HG02840 (cell line): ENCODE data around the gene ANKDD1A.

Experiments
- ATAC-seq: cut with Tn5 transposase; IDR thresholded peaks from one replicate; pipeline ENCODE4 v1.9.1; 2021; ENCODE audit warnings: mild to moderate bottlenecking, moderate library complexity, moderate number of reproducible peaks; ENCODE audit not compliant: unreplicated experiment, low FRiP score

The ANKDD1A gene

DNA sequence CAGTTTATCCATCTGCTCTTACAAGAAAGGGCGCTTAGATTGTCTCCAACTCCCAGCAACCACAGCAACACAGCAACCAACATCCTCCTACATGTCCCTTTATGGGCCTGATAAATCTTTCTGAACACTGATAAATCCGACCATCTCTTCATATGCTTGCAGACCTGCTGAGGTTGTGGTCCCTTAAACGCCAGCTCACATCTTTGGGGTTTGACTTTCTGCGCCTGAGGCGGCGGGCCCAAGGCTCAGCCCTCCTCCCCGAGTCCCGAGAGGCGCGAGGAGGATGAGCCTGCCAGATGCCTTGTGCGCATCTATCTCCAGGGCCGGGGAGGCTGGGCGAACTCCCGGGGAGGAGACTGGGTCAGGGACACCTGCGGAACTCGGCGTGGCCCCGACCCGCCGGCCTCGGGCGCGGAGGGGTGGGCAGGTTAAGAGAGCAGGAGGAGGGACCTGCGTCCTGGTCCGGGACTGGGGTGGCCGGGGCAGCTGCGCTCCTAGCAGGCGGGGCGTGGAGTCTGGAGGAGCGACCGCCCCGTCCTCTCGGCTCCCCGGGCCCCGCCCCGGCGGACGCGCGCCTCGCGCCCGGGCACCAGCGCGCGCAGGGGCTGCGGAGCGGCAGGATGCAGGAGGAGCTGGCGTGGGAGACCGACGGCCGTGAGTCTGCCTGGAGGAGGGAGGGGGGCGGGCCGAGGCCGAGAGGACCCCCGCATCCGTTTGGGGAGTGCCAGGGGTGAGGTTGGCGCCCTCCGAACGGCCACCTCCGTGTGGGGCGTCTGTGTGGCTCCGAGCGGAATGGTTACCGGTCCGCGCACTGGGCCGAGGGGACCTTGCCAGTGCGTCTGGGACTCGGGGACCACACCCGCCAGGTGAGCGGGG is at the start of gene ANKDD1A:
TSS of gene ANKDD1A (plus strand) at position 592 of the 876 bp plus-strand sequence. CDS start at position 621, 29 bp downstream.
- no peak for ATAC-seq

DNA sequence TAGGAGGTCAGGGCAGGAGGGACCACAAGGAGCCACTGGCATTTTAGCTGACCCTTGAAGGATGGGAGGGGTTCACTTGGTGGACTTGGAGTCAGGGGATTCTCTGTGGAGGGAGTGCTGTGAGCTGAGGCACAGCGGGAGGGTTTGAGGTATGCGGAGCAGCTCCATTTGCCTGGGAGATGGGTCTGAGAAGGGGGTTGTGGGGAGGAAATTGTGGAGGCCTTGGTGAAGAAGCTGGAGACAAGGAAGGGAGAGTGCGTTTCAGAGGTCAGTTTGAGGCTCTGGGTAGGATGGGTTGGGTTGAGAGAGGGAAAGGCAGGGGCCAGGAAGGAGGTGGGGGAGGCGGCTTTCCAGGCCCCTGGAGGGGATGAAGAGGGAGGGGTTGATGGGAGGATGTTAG is 49.7 kb upstream of the ANKDD1A start:
- ATAC-seq: no peak

DNA sequence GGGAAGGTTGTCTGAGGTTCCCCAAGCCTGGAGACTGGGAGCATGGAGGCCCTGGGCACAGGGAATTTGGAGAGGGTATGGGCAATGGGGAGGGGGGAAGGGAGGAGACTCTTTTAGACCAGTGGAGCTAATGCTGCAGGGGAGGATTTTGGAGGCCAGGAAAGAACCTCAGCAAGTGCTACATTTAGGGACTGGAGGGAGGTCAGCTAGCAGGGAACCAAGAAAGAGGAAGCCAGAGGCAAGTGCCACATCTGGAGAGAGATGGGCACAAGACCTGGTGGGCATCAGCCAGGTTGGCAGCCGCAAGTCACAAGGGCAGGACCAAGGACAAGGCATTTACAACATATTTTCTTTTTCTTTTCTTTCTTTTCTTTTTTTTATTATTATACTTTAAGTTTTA is 49.3 kb upstream of the ANKDD1A start:
- ATAC-seq: no peak

DNA sequence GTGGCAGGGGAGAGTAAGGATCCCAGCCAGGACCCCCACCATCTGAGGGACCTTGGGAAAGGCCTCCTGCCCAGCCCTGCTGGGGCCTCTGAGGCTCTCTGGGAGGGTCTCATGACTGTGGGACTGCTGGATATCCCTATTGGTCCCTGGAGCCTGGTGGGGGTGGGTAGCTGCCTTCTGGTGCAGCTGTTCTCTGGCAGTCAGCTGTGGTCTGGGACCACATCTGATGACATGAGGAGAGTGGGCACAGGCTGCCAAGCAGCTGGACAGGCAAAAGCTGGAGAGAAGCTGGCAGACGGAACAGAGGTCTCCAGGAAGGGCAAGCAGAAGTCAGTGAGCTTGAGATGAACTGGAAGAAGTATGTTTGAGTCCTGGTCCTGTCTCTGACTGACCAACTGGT is 47.6 kb upstream of the ANKDD1A start:
- no peak for ATAC-seq

DNA sequence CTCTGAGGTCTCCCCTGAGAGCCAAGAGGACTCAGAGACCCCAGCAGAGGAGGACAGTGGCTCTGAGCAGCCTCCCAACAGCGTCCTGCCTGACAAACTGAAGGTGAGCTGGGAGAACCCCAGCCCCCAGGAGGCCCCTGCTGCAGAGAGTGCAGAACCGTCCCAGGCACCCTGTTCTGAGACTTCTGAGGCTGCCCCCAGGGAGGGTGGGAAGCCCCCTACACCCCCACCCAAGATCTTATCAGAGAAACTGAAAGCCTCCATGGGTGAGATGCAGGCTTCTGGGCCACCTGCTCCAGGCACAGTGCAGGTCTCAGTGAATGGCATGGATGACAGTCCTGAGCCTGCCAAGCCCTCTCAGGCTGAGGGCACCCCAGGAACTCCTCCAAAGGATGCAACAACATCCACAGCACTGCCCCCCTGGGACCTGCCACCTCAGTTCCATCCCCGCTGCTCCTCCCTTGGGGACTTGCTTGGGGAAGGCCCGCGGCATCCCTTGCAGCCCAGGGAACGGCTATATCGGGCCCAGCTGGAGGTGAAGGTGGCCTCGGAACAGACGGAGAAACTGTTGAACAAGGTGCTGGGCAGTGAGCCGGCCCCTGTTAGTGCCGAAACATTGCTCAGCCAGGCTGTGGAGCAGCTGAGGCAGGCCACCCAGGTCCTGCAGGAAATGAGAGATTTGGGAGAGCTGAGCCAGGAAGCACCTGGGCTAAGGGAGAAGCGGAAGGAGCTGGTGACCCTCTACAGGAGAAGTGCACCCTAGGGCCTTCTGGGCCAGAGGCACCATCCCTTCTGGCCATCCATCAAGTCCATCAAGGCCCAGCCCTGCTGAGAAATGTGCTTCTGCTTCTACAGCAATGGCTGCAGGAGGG is 46.3 kb upstream of the ANKDD1A start:
- ATAC-seq: no peak

DNA sequence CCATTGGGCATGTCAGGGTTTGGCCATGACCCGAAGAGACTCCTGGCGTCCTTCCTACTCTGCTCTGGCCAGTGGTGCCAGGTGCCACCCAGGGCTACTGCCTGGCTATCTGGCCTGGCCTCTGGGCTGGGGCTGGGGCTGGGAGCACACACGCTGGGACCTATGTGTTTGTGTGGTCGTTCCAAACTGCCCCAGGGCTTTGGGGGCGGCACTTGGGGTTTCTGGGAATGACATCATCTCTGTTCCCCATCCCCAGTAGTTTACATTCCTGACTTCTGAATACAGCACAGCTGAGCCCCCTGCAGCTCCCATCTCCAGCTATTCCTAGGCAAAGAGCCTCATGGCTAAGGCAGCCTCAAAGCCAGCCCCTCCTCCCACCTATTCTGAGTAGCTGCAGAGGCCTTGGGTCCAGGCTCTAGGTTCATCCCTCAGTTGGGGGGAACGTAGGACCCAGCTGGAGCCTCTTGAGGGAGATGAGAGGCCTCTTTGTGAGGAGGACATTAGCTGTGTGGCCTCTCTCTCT is 45.6 kb upstream of the ANKDD1A start:
- no peak for ATAC-seq

DNA sequence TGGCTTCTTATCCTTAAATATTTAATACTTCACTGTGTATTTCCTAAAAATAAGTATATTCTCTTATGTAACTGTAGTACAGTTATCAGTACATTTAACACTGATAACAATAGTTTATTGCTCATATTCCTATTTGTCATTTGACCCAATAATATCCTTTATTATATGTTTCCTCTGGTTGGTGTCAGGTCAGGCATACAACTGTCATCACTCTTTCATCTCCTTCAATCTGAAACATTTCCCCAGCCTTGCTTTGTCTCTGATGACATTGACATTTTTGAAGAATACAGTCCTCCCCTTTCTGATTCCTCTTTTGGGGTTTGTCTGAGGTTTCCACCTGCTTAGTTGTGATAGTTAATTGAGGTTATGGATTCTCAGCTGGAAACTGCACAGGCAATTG is 42.2 kb upstream of the ANKDD1A start:
- ATAC-seq: no peak

DNA sequence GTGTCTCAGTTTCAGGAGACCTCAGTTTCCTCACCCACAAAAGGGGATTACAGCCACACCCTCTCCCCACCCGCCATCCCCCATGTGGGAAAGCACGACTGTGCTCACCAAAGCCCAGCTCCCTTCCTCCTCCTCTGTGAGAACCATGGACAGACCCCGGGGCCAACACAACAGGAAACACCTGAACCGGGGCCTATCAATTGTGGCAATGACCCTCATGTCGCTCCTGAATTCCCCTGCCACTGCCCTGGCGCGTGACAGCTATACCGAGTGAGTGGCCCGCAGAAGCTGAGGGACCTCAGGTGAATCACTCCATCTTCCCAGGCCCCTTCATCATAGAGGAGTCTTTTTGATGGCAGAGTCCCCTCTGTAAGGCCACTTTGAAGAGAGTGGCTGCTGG is 41.3 kb upstream of the ANKDD1A start:
- no peak for ATAC-seq

DNA sequence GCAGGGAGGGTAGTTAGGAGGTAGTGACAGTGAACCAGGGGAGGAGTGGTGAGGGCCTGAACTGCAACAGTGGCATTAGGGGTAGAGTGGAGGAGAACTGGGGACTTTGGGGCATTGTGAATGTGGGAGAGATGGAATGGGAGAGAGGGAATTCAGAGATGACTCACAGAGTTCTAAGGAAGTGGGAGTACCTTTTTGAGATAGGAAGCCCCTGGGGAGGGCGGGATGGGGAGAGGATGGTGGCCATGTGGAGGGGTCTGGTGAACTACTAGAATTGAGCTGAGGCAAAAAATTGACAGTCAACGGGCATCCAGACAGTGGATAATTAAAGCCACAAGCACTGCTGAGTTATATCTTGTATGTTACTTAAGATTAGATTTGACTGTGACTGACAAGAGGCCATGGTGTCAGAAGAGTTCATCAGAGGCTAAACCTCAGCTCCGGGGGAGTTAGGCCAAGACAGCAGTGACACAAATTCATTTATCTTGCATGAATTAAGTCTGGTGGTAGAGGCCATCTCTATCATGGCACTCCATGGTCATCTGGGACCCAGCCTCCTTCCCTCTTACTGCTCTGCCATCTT is 36.0 kb upstream of the ANKDD1A start:
- ATAC-seq: no peak

DNA sequence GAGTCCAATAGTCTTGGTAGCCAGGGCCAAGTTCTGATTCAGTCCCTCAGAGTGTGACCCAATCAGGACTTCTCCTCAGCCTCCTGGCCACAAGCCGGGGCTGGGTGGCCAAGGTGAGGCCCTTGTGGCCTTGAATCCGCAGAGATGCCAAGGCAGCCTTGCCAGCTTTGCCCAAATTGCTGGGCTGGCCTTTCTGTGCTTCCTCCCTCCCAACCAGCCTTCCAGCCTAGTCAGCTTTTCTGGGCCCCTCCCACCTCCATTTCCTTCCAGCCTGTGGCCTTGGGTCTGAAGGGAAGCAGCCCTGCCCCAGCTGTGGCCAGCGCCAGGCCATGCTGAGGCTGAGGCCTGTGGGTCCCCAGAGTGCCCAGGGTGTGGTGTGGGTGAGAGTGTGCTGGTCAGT is 34.3 kb upstream of the ANKDD1A start:
- ATAC-seq: no peak

DNA sequence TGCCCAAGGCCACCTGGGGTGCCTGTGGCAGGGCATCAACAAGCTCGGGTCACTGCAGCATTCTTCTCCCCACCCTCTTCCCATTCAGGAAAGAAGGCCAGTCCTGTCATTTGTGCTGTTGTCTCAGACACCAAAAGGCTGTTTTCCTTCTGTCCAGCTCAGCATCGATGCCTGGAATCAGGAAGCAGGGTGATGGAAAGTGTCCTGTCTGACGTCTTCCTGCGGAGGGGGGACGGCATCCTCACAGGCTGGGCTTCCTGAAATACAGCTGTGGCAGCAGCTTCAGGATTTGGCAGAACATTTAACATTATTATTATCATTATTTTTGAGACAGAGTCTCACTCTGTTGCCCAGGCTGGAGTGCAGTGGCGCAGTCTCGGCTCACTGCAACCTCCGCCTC is 33.0 kb upstream of the ANKDD1A start:
- ATAC-seq: no peak

DNA sequence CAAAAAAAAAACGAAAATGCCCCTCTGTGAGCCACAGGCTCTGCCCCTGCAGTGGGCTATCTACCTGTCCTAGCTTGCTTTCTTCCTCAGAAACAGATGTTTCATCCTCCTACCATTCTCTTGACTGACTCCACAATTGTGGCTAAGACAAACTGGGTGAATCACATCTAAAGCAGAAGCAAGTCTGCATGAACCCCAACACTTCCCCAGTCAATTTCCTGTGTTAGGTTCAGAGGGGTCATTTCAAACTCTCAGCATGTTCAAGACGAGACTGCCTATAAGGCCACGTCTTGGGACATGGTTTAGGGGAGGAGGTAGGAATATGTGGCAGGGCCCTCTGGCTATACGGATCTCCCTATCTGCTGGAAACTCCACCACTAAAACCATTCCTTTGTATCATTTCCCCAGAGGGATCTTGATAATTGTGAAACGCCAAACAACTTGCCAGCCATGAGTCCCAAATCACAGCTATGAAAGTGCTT is 28.6 kb upstream of the ANKDD1A start:
- no peak for ATAC-seq

DNA sequence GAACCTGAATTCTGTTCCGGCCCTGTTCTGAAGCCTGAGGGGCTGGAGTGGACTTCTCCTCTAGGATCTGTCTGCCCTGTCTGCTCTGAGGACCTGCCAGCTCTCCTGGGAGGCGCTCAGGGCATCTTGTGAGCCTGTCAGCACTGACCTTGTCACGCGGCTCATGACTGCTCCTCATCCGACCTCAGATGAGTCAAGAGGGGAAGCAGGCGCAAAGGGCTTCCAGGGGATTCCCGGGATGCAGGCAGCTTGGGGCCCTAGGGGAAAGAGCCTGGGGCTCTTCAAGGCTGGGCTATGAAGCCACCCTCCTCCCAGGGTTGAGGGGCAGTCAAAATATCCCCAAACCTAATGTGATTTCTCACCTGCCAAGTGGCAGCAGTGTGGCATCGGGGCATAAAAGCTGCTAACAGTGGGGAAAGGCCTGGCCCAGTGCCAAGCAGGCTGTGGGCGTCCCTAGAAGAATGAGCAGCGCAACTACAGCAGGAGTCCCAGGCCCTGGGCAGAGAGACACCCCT is 27.6 kb upstream of the ANKDD1A start:
- ATAC-seq: no peak

DNA sequence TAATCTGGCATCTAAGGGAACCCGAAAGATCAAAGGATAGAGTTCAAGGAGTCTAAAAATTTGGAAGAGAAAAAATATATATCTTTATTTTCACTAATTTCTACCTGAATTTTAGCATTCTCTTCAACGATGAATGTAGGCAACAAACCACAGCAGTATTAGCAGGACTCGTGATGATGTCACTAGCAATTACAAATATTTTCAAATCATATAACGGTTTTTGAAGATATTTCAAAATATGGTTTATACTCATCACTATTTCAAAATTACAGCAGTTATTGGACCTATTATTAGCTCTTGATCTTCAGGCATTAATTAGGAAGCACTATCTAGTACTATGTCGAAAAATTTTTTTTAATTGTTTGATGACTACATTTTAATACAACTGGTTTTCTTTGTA is 27.0 kb upstream of the ANKDD1A start:
- no peak for ATAC-seq

DNA sequence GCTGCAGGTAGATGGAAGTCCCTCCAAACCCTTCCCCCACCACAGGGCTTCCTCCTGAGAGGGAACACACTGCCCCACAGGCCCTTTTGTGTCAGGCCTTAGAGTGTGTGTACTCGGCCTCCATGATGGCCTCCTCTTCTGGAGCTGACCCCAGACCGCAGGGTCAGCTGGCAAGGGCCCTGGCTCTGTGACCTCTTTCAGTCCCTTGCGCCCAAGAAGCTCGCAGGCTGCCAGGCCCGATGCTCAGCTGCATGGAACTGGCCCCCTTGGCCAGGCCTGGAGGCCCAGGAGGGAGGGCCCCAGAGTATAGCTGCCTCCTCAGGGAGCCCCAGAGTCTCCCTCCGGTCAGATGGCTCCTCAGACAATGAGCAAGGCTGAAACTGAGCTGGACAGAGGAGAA is 23.4 kb upstream of the ANKDD1A start:
- no peak for ATAC-seq

DNA sequence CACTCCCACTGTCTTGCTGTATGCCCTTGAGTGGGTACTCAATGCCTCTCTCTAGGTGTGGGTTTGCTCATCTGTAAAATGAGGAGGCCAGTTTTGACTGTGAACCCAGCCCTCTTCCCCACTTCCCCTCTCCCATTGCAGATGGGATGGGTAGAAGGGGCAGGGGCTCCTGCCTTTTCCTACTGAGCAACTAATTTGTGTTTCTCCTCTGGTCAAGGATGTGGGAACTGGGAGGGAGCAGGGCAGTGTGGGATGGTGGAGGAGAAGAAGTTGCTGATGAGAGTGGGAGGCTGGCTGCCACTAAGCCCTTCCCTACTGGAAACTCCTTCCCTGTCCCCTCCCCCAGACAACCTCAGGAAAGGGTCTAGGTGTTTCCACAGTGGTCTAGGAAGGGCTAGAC is 20.1 kb upstream of the ANKDD1A start:
- ATAC-seq: no peak

DNA sequence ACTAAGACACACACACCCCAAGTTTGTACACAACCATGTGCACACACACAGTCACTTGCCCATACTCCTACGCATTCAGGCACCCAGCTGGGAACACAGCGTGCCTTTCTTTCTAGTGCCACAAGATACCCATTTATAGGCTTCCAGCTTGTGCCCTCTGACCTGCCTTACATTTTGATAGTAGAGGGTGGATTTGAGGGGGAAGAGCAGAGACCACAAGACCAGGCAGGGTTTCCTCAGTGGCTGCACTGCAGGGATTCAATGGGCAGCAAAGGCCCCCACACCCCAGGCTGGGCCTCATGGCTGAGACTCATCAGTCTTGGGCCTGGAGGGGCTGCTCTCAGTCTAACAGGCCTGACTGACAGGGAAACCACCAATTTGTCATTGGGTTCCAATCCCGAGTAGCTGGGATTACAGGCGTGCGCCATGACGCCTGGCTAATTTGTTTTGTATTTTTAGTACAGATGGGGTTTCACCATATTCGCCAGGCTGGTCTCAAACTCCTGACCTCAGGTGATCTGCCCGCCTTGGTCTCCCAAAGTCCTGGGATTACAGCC is 18.8 kb upstream of the ANKDD1A start:
- no peak for ATAC-seq

DNA sequence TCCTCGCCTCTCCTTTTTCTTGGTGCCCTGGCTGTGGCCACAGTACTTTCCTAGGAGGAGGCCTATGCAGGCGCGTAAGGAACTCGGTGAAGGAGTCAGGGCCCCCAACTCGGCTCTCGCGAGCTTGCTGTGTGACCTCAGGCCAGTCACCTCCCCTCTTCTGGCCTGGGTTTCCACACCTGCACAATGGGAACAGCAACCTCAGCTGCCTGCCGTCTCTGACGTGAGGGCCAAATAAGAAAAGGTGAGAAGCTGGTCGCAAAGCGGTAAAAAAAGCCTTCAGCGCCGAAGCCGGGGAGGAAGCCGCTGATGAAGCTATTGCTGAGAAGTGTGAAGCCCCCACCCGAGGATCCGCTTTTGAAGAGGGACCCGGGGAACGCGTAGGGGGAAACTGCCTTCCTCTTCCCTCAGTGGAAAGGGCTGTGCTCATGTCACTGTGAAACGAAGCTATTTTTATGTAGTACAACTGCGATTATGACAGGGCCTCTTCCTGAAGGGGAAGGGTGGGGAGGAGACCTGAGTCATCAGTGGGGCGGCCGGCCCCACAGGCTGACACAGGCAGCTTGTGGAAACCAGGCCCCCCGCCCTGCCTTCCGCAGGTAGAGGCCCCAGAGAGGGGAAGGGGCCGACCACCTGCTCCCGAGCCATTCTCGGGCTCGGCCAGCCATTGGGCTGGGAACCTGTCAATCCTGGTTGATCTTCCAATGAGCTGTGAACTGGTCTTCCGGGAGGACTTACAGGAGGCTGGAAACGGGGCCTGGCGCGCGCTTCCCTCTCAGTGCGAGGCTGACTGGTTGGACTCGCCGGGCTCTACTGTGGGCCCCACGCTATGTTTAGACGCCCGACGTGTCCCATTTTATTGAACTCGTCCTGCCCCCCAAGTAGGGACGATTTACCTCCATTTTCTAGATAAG is 18.0 kb upstream of the ANKDD1A start:
- ATAC-seq: peak; percentile 64

DNA sequence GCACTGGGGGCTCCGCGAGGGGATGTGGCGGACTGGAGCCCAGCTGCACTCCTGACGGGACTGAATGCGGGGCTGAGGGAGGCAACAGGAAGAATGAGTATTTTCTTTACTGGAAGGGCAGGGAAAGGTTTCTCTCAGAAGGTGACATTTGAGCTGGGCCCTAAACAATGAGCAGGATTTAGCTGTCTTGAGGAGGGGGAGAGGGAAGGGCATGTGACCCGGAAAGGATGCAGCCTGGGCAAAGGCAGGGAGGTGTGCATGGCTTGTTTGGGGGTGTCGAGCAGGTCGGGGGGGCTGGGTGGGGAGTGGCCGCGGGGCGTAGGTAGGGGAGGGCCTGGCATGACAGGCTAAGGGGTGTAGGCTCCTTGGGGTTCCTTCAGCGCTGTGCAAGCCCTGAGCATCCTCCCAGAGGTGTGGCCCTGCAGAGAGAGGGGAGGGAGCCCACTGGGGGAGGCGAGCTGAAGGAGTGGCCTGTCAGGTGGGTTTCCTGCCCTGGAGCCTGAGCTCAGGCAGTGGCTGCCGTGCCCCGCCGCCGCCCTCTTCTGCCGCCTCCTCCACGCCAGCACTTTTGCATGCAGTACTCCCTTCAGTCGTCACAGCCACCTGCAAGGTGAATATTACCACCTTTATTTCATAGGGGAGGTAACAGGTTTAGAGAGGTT is 17.2 kb upstream of the ANKDD1A start:
- no peak for ATAC-seq
